PC-9 (cell line): Measurements from ENCODE around the gene SOS1. TPM values are rescaled to one million over a fixed set of nuclear protein-coding genes. Genes with fewer than 3 reads are reported as not detected.
"Not testable (repeated sequence)": the region's sequence is repeated elsewhere in the genome, so short reads cannot be mapped to it uniquely, and the experiment has no call there.

ENCODE experiments used
- BruUV-seq: library from RNA; stranded (reverse); fragments of 400-500 nt; replicated peaks from 2 replicates; lab custom pipeline; 2021; lab: Mats Ljungman, UMichigan
- CTCF ChIA-PET: fragments of 300-600 bp; sonication (Branson Sonifier 250); formaldehyde crosslinking; loops from one replicate; lab custom pipeline; 2022; ENCODE audit warnings: antibody characterized with exemption; lab: Charles Lee
- POLR2A ChIA-PET: fragments of 300-600 bp; sonication (Branson Sonifier 250); formaldehyde crosslinking; loops from one replicate; lab custom pipeline; 2022; ENCODE audit warnings: antibody characterized with exemption; ENCODE audit not compliant: unreplicated experiment; lab: Charles Lee
- DNase-seq, 2 experiments: peaks; one replicate each; pipeline versions ENCODE4 v3.0.0 to v3.0.0-alpha.2; 2015 to 2022; ENCODE audit warnings: mixed read lengths in 1 of 2
- H2AFZ ChIP-seq: fragments of 200-600 bp; sonication (generic); 2 replicates; pipeline ENCODE4 v1.8.1; 2017; ENCODE audit warnings: antibody characterized with exemption
- H3F3A ChIP-seq: fragments of 200-600 bp; sonication (generic); 2 replicates; pipeline ENCODE4 v1.8.1; 2017; ENCODE audit warnings: antibody characterized with exemption, mild to moderate bottlenecking, low read depth; ENCODE audit not compliant: insufficient read depth
- H3K27ac ChIP-seq: fragments of 200-600 bp; sonication (generic); 2 replicates; pipeline ENCODE4 v1.6.1; 2016; ENCODE audit warnings: mixed run types
- H3K27me3 ChIP-seq: fragments of 200-600 bp; sonication (generic); 2 replicates; pipeline ENCODE4 v1.6.1; 2016; ENCODE audit warnings: low read depth, mixed run types; ENCODE audit not compliant: insufficient read depth
- H3K36me3 ChIP-seq: fragments of 200-600 bp; sonication (generic); 2 replicates; pipeline ENCODE4 v1.6.1; 2016; ENCODE audit warnings: low read depth, mixed run types
- H3K4me1 ChIP-seq: fragments of 200-600 bp; sonication (generic); replicated peaks from 2 replicates; pipeline ENCODE4 v1.6.1; 2016; ENCODE audit warnings: mixed run types; ENCODE audit not compliant: insufficient read depth
- H3K4me2 ChIP-seq: fragments of 200-600 bp; sonication (generic); 2 replicates; pipeline ENCODE4 v1.6.1; 2017; ENCODE audit warnings: mixed run types
- H3K4me3 ChIP-seq: fragments of 200-600 bp; sonication (generic); 2 replicates; pipeline ENCODE4 v1.6.1; 2016; ENCODE audit warnings: mixed run types
- H3K79me2 ChIP-seq: fragments of 200-600 bp; sonication (generic); 2 replicates; pipeline ENCODE4 v1.6.1; 2017; ENCODE audit warnings: low read depth, mixed run types
- H3K9me2 ChIP-seq: fragments of 200-600 bp; sonication (generic); 2 replicates; pipeline ENCODE4 v1.8.1; 2017; ENCODE audit warnings: mild to moderate bottlenecking; ENCODE audit not compliant: insufficient read depth
- H3K9me3 ChIP-seq: fragments of 200-600 bp; sonication (generic); 2 replicates; pipeline ENCODE4 v1.8.1; 2016; ENCODE audit warnings: low read depth; ENCODE audit not compliant: insufficient read depth
- H4K20me1 ChIP-seq: fragments of 200-600 bp; sonication (generic); 2 replicates; pipeline ENCODE4 v1.8.1; 2017; ENCODE audit not compliant: insufficient read depth
- CTCF ChIP-seq: fragments of 200-600 bp; sonication (generic); conservative IDR thresholded peaks from 2 replicates; pipeline ENCODE4 v1.6.1; 2017; ENCODE audit warnings: mixed run types, antibody characterized with exemption, mild to moderate bottlenecking, moderate library complexity
- EZH2 ChIP-seq: fragments of 200-600 bp; sonication (generic); IDR thresholded peaks from 2 replicates; pipeline ENCODE4 v1.8.0; 2017; ENCODE audit warnings: antibody characterized with exemption, low read depth
- intact Hi-C: fragments of 100-400 bp; cut with micrococcal nuclease; formaldehyde crosslinking; loops from one replicate; pipeline ENCODE4 v1.10.0; 2022; ENCODE audit not compliant: unreplicated experiment
- total RNA-seq: library from RNA; stranded (reverse); gene quantifications from 2 replicates; pipeline ENCODE4 v1.2.3, GENCODE V29; 2021

Gene SOS1
- total RNA-seq, 1 experiment from 2014 or later = 34.7 TPM

DNA sequence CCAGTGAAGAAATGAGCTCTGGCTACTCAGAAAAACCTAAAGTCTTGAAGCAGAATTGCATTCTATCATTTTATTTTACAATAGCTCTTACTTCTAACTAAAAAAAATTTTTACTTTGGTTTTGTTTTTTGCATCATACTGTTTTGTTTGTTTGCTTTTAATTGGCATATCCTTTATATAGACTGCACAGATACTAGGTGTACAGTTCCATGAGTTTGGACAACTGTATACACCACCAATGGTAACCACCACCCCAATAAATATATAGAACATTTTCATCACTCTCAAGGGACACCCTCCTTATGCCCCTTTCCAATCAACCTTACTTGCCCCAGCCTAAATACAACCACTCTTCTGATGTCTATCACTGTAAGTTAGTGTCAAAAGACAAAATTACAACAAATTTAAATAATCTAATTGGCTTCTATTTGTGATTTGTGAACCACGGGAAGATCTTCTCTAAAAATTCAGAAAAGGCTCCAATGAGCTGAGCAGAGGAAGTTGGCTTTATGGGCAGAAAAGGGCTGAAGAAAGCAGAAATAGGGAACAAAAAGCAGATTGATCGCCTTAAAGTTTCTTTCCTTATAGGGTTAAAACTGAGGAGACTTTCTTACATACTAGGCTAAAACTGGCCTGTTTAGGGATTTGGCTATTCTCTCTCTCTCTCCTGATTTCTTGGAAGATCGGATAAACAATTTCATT, 22.2 kb upstream of the SOS1 start:
- Histone ChIP-seq H2AFZ (no peak overlapping the region), H3K36me3 (no peaks in the 10 kb centered on the region), H3K9me3 (no peaks in the 10 kb centered on the region), H3K9me2 (no peaks in the 10 kb centered on the region), H3K79me2 (no peaks in the 10 kb centered on the region), H3K4me1 (peaks cover 39% of the 10 kb centered on the region), H3F3A (no peaks in the 10 kb centered on the region), H3K4me2 (no peak overlapping the region), H3K27me3 (no peaks in the 10 kb centered on the region), H4K20me1 (no peaks in the 10 kb centered on the region), H3K27ac (no peak overlapping the region), H3K4me3 (no peak overlapping the region)
- ChIA-PET CTCF (interaction anchor here (0.7 kb wide), 1 partner anchor 359 kb away, joined by 5 read pairs; no protein-coding TSS in a partner anchor), POLR2A (no interaction called here)
- no peak for DNase-seq
- intact Hi-C loops = loop anchor here (5.0 kb wide), 1 partner anchor 39 kb away; no protein-coding TSS in a partner anchor
- no TSS peak for BruUV-seq
- TF ChIP-seq EZH2 = no peak
- TF ChIP-seq CTCF = no peak

DNA sequence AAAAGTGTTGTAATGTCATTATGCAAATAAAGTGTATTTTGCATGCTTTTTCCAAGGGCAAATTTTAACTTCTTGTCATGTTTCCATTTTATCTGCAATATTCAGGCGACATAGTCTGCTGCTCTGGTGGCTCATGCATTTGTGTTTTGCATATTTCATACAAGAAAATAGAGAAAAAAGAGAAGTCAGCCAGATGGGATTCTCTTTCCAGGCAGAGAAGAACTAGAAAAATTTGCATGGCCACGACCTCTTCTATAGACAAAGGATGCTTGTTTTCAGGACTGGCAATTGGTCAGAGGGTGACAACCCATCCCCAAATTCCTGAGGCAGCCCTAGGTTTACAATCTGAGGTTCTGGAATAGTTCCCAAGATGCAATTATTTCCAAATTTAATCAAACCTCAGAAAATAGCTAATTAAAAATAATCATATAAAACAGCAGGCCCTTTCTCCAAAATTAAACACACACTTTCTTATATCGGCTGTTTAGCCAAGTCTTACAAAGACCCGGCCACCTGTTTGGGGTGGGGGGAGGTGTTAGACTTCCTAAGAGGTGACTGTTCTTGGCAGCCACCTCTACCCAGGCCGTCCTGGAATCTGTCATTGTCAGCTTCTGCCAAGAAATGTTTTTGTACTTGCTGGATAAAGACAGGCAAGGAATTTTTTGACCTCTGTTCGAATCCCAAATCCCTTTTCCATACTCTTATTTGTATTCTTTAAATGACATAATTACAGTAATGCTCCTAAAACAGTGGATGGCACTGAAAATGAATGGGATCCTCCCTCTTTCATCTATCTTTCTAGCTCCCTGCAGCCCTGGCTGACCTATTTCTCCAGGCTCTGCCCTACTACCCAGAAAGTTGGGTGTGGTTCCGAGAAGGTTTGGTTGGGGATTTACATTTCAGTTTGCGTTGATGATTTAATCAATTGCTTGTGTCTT, 20.8 kb upstream of the SOS1 start:
- H3K4me3 ChIP-seq = no peak overlapping the region
- no peak overlapping the region for H3K27ac ChIP-seq
- H2AFZ ChIP-seq = no peak overlapping the region
- H3K79me2 ChIP-seq = no peaks in the 10 kb centered on the region
- ChIA-PET CTCF (no interaction called here), POLR2A (interaction anchor here (0.8 kb wide), 1 partner anchor 390 kb away, joined by 11 read pairs; the partner anchor contains the start of gene SRSF7)
- H3K4me1 ChIP-seq = peaks cover 39% of the 10 kb centered on the region
- no peaks in the 10 kb centered on the region for H3K9me3 ChIP-seq
- no peaks in the 10 kb centered on the region for H3F3A ChIP-seq
- no TSS peak for BruUV-seq
- H3K4me2 ChIP-seq = peak overlapping the region; percentile 37
- no peaks in the 10 kb centered on the region for H3K27me3 ChIP-seq
- H3K9me2 ChIP-seq = no peaks in the 10 kb centered on the region
- DNase-seq = peak; percentile 44 to 61
- no peaks in the 10 kb centered on the region for H3K36me3 ChIP-seq
- TF ChIP-seq CTCF (no peak), EZH2 (no peak)
- no peaks in the 10 kb centered on the region for H4K20me1 ChIP-seq
- intact Hi-C loops = loop anchor here (5.0 kb wide), 1 partner anchor 41 kb away; no protein-coding TSS in a partner anchor

DNA sequence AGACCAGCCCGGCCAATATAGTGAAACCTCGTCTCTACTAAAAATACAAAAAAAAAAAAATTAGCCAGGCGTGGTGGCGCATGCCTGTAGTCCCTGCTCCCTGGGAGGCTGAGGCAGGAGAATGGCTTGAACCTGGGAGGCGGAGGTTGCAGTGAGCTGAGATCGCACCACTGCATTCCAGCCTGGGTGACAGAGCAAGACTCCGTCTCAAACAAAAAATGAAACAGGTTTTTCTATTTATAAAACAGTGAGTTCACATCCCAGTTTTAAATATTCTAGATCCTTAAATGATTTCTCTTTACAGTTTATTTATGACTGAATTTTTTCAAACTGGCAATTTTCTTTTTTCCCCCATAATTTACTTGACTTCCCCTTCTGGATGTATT, 20.1 kb upstream of the SOS1 start:
- DNase-seq, H3K4me2 ChIP-seq, H4K20me1 ChIP-seq, H3F3A ChIP-seq, H3K4me3 ChIP-seq, H3K79me2 ChIP-seq, CTCF ChIA-PET, H2AFZ ChIP-seq, H3K27ac ChIP-seq, H3K27me3 ChIP-seq, H3K9me3 ChIP-seq, H3K9me2 ChIP-seq, POLR2A ChIA-PET, BruUV-seq, H3K36me3 ChIP-seq: not testable (repeated sequence)
- H3K4me1 ChIP-seq = peaks cover 39% of the 10 kb centered on the region
- intact Hi-C loops = loop anchor here (5.0 kb wide), 1 partner anchor 41 kb away; no protein-coding TSS in a partner anchor
